Measurements from ENCODE around the gene ATF7IP.
"Not testable (repeated sequence)": the region's sequence is repeated elsewhere in the genome, so short reads cannot be mapped to it uniquely, and the experiment has no call there.

Gene ATF7IP

DNA sequence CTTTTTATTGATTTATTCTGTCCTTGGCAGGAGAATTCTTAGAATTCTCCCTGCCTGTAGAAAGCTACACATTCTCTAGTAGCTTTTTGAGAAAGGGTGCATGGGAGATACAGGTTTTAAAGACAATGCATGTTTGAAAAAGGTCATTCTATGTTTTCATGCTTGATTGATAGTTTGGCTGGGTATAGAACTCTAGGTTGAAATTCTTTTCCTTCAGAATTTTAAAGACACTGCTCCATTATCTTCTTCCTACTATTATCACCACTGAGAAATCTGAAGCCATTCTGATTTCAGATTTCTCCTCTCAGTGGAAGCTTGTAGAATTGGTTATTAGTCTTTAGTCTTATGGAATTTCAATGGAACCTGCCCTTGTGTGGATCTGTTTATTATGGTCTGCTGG, 14.0 kb downstream of the ATF7IP start:
- DNase-seq (ENCODE audit: low spot score): no peak

DNA sequence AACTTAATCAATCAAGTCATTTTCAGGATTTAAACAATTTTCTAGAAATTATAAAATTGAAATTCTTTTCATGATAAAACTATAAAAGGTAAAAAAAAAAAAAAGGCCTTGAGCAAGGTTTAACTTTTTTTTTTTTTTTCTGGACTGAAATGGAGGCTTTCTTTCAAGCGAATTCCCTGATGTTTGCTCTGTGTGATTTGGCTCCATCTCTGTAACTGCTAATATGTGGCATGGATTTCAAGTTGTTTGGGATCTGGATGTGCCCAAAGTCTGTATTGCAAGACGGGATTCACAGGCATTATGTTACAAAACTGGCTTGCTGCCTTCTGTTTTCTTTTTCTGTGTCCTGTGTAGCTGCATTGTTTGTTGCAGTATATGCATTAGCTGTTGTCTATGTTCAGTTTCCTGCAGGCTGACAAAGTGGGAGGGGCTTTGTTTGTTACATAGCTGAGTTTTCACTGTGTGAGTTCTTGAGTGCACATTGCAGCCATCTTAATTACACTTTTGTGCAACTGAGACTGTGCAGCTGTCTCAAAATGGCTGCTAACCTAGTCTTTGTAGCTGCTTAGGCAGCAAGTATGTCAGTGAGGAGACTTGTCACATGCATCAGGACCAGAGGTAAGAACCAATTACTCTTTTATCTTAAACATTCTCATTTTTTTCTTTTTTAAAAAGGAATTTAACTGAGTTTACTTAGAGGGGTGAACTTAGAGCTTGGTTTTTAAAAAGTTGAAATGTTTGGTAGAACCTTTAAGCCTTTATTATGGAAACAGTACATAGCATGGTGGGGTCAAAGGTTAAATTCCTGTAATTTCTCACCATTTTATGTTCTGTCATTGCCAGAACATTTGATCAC, 19.5 kb downstream of the ATF7IP start:
- DNase-seq (ENCODE audit: low spot score): peak; percentile 75

DNA sequence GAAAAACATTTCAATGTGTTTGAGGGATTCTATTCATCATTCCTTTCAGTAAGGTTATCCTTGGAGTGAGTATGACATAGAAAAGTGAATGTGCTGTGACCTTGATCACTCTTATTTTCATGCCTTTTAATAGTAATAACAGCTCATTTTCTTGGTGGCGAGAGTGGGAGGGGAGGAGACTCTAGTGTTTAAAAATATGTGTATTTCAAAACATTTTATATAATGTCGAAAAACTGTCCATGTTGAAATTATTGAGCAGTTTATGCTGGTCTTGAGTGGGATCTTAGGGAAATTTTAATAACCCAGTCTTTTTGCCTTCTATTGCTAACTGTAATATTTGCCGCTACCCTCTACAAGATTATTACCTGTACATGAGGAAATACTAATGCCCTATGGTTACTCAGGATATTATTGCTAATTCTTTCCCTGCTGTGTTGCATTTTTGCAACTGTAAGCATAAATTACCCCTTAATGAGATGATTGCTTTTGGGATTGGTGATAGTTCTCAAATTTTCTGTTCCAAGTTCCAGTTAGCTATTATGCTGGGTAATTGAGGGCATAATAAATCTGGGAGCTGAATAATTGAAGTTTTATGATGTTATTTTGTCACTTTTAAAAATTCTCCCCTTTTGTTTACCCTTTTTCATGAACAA, 21.9 kb downstream of the ATF7IP start:
- no peak for DNase-seq (ENCODE audit: low spot score)

DNA sequence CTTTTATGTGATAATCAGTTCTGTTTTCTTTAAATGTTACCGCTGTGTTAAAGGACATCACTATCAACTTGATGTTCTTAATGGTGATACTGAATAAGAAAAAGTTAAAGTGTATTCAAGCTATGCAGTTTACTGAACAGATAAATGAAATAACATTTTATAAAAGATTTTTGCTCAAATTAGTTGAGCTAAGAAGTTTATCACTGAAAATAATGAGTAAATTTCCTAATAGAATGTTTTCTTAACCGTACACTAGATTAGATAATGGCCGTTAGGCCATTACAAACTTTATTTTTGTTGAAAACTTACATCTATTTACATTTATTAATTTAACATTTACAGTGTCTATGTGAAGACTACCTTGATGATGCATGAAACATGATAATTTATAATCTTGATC, 25.0 kb downstream of the ATF7IP start:
- DNase-seq (ENCODE audit: low spot score): no peak

DNA sequence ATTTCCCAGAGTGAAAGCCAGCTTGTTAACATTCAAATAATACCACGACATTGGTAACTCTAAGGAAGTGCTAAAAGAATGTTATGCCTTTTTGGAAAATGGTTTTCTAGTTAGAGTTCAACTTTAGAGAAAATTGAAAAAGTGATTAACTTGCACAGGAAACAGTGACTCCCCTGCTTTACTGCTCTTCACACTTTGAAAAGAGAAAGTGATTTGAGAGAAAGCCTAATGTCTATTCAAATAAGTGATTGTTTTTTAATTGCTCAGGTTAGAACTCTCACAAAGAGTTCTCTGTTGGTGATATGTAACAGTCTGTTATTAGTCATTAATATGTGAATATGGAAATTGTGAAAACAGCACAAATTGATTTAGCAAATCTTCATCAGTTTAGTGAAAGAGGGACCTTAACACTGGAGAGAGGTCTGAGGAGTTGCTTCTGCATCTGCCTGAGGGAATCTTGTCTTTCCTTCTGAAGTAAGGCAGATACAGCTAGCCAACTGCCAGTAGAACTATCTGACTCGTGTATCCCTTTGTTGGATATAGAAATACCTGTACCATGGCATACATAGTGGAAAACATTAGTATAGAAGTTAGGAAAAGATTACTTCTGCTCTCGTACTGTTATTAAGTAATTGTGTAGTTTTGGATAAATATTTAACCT, 25.5 kb downstream of the ATF7IP start:
- no peak for DNase-seq (ENCODE audit: low spot score)

DNA sequence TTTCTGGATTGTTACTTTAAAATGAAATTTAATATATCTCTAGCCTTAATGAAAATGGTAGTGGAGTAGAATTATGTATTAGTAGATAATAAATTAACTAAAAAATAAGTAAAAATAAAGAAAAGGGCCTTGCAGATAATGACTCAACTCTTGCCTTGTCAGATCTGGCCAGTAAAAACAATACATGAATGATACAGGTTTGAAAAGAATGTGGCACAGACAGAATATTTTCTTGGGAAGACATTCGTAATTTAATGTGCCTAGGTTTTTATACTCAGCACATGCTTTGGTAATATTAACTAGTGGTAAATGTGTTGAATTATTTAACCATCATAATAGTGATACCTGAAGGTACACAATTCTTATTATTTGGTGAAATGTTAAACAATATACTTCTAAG, 28.3 kb downstream of the ATF7IP start:
- no peak for DNase-seq (ENCODE audit: low spot score)

DNA sequence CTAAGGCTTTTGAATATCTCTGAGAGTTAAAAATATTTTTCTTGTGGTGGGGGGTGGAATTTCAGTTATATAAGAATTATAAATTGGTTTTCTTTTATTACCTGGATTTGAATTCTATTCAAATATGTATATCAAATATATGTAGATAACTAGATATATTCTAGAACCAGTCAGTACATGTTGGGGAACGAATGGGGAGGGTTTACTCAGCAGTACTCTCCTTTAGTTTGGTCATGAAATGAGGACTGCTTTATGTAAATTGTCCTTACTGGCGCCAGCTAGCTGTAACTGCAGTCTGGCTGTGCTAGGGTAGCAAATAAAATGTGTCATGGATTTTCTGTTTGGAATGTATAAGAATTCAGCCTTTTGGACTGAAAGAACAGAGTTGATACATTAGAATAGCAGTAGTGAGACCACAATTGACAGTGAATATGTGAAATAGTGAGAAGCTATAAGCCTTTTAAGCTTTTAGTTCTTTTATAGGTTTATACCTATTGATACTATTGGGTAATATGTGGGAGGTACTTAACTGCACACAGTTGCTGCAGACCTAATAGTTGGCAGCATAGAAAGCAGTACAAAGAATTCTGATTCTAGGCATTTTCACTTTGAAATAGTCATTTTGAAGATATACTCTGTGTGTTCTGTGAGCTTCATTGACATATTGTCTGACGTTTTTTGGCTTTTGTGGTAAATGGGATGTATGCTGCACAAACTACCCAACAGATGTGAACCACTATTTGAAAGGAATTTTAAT, 29.0 kb downstream of the ATF7IP start:
- peak; percentile 83 for DNase-seq (ENCODE audit: low spot score)

DNA sequence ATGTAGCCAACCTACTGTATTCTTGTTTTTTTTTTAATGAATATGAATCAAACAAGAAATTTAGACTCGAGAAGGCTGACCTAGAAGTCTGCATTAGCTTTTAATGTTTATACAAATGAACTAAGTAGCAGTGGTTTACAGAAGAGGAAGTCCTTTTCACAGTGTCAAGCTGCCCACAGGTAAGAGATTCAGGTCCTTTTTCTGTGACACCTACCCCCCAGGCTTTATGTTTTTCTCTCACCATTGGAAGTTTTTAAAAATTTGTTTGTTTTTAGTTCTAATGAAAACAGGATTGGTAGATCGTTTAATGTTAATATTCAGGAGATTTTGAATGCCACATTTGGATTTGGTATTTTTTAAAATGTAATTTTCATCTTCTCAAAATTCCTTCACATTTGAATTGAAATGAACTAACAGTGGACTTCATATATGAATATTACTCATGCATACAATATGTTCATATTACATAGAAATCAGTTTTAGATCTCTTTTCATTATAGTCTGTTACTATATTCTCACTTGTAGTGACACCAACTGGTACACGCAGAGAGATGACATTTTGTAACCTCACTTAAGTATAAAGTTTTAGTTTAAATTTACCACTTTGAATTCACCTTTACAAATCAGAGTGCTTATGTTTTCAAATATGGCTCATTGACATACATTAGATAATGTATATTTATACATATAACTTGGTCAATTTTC, 29.7 kb downstream of the ATF7IP start:
- no peak for DNase-seq (ENCODE audit: low spot score)

DNA sequence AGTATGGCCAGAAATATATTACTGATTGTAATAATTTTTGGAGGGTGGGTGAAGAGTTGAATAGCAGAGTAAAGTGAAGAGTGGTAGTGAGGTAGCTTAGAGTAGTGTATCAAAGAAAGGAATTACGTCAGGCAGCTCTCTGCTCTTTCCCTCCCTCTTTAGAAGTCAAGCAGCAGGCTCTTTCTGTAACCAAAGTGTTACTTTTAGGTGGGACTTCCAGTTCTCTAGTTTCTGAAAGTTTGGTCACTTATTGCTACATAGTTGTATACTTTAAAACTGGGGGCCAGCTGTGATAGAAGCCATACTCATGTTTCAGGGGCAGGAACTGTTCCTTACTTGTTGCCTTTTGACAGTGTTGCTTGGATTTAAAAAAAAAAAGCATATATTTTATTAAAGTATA, 30.6 kb downstream of the ATF7IP start:
- DNase-seq (ENCODE audit: low spot score): no peak

DNA sequence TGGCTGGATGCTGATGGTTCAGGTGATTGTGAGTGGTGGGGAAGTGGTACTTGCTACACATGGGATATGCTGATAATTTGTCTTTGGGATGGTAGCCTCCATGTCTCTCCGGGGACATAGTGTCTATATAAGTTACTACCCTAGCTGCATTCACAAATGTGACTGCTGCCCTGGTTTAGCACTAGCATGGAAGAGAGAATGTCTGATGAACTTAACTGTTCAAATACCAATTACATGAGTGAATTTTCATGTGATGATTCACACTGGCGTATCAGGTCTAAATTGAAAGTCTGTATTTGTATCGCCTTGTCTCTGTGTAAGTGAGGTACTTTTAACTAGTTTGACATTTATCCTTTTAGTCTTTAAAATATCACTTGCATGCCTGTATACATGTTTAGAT, 34.4 kb downstream of the ATF7IP start:
- DNase-seq (ENCODE audit: low spot score): no peak

DNA sequence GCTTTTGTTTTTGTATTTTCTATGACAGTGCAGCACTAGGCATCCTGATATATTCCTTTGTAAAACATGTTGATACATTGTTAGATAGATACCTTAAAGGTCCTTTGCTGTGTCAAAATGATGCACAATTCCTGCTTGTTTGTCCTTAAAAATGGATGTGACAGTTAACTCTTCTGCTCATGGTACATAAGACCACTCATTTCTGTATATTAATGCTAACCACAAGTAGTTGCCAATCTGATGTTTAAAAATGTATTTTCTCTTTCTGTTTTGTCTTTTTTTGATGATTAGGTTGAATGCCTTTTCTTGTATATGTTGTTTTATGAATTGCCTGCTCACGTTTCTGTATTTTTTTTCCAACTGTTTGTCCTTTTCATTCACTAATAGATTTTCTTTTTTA, 35.1 kb downstream of the ATF7IP start:
- no peak for DNase-seq (ENCODE audit: low spot score)

DNA sequence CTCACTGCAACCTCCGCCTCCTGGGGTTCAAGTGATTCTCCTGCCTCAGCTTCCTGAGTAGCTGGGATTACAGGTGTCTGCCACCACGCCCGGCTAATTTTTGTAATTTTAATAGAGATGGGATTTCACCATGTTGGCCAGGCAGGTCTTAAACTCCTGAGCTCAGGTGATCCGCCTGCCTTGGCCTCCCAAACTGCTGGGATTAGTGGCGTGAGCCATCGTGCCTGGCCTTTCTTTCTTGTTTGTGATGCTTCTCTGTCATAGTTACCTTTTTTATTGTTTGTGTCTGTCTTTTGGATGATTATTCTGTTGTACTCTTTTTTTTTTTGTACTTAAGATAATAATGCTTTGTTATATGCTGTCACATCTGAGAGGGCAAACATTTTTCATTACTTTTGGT, 35.8 kb downstream of the ATF7IP start:
- not testable (repeated sequence) for DNase-seq (ENCODE audit: low spot score)

DNA sequence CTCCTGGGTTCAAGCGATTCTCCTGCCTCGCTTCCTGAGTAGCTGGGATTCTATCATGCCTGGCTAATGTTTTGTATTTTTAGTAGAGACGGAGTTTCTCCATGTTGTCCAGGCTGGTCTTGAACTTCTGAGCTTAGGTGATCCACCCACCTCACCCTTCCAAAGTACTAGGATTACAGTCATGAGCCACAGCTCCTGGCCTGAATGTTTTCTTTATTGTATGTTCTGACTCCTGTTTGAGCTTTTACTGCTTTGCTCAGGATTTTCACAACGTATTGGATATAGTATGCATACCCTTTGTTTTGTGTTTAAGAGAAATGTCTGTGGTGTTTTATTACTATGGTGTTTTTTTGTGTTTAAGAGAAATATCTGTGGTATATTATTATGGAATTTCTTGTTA, 37.2 kb downstream of the ATF7IP start:
- DNase-seq (ENCODE audit: low spot score): no peak

DNA sequence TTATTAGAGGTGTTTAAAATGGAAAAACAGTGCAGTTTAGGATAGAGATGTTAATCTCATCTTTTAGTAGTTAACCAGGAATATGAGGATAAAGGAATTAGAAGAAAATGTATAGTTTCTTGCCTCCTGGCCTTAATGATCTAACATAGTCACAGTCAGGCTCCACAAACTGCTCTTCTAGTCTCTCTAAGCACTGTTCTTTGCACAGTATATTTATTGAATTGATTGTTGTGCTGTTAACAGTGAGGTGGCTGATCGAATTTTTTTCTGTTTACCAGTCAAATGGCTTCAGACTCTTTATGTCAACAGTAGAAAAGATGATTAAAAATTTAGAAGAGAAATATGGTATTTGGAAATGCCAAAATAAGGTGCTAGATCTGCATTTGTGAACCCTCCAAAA, 37.8 kb downstream of the ATF7IP start:
- no peak for DNase-seq (ENCODE audit: low spot score)

DNA sequence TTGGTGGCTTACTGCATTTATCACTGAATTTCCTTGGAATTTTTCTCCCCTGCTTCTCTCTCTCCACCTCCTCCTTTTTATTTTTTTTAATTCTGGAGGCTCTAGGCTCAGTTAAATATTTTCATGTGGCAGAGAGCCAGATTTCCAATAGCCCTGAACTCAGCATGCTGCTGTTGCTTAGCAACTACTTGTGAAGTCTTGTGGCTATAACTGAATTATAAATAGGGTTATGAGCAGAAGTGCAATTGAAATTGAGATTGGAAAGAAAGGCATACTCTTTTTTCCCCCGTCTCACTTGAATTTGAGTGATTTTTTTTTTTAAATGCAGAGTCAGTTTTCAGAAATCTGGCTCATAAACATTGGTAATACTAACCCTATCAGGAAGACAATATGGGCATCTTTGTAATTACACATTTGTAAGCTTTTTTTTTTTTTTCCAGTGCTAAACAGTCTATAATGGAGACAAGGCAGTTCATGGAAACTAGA, 38.3 kb downstream of the ATF7IP start:
- no peak for DNase-seq (ENCODE audit: low spot score)

DNA sequence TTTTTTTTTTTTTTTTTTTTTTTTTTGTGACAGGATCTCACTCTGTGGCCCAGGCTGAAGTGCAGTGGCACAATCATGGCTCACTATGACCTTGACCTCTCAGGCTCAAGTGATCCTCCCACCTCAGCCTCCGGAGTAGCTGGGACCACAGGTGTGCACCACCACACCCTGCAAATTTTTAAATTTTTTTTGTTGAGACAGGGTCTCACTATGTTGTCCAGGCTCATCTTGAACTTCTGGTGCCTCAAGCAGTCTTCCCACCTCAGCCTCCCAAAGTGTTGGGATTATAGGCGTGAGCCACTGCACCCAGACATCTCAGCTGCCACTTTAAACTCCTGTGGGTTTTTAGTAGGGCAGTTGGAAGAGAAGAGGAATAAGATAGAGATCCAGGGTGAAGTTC, 39.9 kb downstream of the ATF7IP start:
- DNase-seq (ENCODE audit: low spot score): not testable (repeated sequence)

DNA sequence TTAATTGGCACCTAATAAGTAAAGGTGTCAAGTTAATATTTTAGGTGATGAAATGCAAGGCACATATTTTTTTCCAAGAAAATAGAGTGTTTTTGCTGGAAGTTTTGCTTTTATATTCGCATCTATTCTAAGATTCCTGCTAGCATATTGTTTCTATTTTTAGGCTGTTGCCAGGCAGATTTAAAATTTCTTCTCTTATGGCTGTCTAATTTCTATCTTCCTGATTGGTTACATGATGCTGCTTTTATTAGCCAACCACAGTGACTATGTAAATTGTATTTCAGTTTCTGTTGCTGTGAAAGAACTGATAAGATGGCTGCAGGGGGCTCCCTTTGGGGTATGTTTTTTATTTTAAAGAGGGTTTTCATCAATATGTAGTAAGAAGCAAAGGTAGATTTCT, 42.7 kb downstream of the ATF7IP start:
- DNase-seq (ENCODE audit: low spot score): no peak

DNA sequence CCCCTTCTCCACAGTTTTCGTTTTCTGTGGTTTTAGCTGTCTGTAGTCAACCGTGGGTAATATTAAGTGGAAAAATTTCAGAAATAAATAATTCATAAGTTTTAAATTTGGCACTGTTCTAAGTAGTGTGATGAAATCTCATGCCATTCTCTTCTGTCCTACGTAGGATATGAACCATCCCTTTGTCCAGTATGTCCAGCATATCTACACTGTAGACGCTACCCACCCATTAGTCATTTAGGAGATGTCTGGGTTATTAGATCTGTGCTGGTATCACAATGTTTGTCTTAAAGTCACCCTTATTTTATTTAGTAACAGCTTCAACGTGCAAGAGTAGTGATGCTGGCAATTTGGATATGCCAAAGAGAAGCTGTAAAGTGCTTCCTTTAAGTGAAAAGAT, 44.7 kb downstream of the ATF7IP start:
- no peak for DNase-seq (ENCODE audit: low spot score)

DNA sequence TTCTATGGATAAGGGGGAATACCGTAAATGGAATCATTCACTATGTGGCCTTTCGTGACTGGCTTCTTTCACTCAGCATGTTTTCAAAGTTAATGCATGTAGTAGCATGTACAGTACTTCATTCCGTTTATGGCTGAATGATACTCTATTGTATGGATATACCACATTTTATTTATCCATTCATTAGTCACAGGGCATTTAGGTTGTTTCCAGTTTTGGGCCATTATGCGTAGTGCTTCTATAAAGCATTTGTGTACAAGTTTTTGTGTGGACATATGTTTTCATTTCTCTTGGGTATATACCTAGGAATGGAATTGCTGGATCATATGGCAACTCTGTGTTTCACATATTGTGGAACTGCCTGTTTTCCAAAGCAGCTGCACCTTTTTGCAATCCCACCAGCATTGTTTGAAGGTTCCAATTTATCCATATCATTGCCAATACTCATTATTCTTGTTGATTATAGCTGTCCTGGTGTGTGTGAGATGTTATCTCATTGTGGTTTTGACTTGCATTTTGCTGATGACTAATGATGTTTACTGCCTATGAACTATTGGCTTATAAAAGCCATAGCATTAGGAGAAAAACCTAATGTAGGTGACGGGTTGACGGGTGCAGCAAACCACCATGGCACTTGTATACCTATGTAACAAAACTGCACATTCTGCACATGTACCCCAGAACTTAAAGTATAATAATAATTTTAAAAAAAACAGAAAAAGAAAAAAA, 45.5 kb downstream of the ATF7IP start:
- no peak for DNase-seq (ENCODE audit: low spot score)

DNA sequence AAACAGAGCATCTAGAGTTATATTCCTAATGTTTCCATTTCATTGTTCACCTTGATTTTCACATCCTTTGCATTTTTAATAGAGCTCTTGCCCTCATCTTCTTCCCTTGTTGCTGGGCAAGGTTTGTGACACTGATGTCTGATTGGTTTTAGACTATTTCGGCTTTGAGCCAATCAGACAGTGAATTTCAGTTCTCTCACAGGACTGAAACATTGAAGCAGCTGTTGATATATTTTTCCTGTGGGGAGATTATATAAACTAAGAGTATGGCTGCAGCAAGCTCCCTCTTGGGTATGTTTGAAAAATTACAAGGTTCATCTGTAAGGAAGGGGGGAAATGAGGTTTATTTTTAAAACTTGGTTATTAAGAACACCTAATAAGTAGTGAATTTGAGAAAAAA, 51.2 kb downstream of the ATF7IP start:
- peak; percentile 68 for DNase-seq (ENCODE audit: low spot score)

DNA sequence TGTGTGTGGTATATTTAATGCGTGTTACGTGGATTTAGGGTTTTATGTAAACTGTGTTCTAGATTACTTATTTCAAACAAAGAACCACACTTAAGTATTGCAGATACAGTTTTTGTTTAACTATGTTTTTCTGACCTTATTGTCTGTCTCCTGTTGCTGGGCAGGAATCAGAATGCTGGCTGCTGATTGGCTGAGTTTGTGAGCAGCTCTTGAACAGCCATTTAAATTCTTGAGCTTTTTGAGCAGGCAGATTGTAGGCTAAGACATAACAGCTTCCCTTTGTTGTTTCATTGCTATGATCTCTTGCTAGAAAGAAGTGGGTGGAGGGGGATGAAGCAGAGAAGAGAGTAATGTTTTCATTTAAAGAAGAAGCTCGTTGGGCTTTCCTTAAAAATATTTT, 52.2 kb downstream of the ATF7IP start:
- DNase-seq (ENCODE audit: low spot score): peak; percentile 91

Data from globus pallidus (tissue), 1 donor.